Muscle layer of duodenum (tissue), 2 donors: ENCODE results near the gene STOML2.

Source experiments
- H3K27ac ChIP-seq: one replicate; pipeline ENCODE4 v1.7.0; 2013; ENCODE audit warnings: mild to moderate bottlenecking, low read length
- H3K27me3 ChIP-seq: one replicate; pipeline ENCODE4 v1.7.0; 2013; ENCODE audit warnings: low read depth, mild to moderate bottlenecking, control low read depth, low read length
- H3K36me3 ChIP-seq, 2 donors: one replicate each; pipeline ENCODE4 v1.7.0; 2013; ENCODE audit warnings: low read length in 2 of 2, control low read depth in 1 of 2, mild to moderate bottlenecking in 1 of 2; ENCODE audit not compliant: insufficient read depth in 2 of 2, control insufficient read depth in 1 of 2
- H3K4me1 ChIP-seq, 2 donors: one replicate each; pipeline ENCODE4 v1.7.0; 2013; ENCODE audit warnings: low read length in 2 of 2, mild to moderate bottlenecking in 2 of 2, control low read depth in 1 of 2, moderate library complexity in 1 of 2; ENCODE audit not compliant: insufficient read depth in 2 of 2, control insufficient read depth in 1 of 2
- H3K4me3 ChIP-seq, 2 donors: one replicate each; pipeline ENCODE4 v1.7.0; 2013; ENCODE audit warnings: low read length in 2 of 2, low read depth in 1 of 2, mild to moderate bottlenecking in 1 of 2
- H3K9me3 ChIP-seq, 2 donors: one replicate each; pipeline ENCODE4 v1.7.0; 2013; ENCODE audit warnings: low read length in 2 of 2, control low read depth in 1 of 2, mild to moderate bottlenecking in 1 of 2; ENCODE audit not compliant: control insufficient read depth in 1 of 2
- donor health status: healthy.

Gene STOML2

DNA sequence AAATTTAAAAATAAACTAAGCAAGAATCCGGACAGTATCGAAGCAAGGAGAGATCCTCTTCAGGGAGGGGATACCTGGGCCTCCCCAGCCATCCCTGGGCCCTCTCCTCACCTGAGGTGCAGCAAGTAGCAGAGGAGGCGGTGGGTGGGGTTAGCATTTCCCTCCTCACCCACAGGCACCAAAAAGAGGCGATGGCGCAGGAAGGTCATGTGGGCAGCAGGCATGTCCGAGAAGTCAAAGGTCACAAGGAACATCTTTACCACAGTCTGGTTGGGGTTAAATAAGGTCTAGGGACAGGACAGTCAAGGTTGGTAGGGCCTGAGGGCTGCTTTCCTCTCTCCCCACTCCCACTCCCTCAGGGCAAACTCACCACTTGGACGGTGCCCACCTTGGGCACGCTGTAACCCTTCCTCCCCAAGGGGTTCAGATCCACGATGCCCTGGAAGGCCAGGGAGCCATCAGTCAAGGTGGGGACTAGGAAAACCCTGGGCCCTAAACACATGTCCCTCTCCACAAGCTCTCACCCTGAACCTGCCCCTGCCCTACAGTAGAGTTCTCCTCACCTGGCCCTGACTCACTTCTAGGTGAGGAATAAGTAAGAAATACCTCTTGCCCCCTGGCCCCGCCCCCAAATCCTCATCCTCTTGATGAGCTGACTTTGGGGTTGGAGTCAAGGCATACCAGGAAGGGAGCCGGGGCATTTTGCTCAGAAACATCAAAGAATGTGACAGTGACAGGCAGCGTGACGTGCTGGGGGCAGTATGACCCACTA lies 2.8 kb upstream of the STOML2 start:
- Histone ChIP-seq H3K27me3 (no peaks in the 10 kb centered on the region), H3K27ac (no peak overlapping the region), H3K4me1 (peaks cover 16 to 34% of the 10 kb centered on the region in 2 donors), H3K9me3 (no peaks in the 10 kb centered on the region), H3K36me3 (peaks cover 25 to 52% of the 10 kb centered on the region in 2 donors), H3K4me3 (no peak overlapping the region)

DNA sequence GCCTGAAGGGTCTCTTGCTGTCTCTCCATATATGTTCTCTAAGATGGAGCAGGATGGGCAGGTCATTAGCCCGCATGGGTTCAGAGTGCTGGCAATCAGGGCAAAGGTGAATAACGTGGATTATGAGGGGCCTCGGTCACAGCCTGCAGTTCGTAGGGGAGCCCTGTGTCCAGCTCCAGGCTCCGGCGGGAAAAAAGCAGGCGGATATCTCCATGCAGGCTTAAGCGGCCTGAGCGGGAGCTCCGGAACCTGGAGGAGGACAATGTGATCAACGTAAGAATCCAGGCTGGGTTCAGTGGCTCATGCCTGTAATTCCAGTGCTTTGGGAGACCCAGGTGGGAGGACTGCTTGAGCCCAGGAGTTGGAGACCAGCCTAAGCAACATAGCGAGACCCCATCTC lies 2.2 kb upstream of the STOML2 start:
- Histone ChIP-seq H3K4me3 (no peak overlapping the region), H3K4me1 (peaks cover 14 to 28% of the 10 kb centered on the region in 2 donors), H3K9me3 (no peaks in the 10 kb centered on the region), H3K36me3 (peaks cover 31 to 58% of the 10 kb centered on the region in 2 donors), H3K27ac (no peak overlapping the region), H3K27me3 (no peaks in the 10 kb centered on the region)

DNA sequence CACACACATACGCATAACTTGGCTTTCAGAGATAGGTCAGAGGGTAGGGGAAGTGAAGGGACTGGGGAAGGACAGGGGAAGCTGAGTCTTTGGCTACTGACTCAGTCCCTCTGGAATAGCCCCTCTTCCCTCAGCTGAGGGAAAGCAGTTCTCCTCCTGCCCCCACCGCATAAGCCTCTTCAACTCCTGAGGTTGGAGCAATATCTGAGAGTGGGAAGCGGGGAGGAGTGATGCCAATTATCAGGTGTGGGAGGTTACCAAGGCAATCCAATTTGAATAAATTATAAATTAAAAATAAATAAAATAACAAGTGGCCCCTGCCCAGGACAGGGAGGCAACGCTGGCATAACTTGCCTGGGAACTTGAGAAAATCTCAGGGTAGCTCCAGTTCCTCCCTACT lies 1.7 kb upstream of the STOML2 start:
- no peak overlapping the region for H3K27ac ChIP-seq
- no peak overlapping the region for H3K4me3 ChIP-seq
- H3K27me3 ChIP-seq = no peaks in the 10 kb centered on the region
- H3K4me1 ChIP-seq = peaks cover 14 to 22% of the 10 kb centered on the region in 2 donors
- no peaks in the 10 kb centered on the region for H3K9me3 ChIP-seq
- H3K36me3 ChIP-seq = peaks cover 36 to 63% of the 10 kb centered on the region in 2 donors

DNA sequence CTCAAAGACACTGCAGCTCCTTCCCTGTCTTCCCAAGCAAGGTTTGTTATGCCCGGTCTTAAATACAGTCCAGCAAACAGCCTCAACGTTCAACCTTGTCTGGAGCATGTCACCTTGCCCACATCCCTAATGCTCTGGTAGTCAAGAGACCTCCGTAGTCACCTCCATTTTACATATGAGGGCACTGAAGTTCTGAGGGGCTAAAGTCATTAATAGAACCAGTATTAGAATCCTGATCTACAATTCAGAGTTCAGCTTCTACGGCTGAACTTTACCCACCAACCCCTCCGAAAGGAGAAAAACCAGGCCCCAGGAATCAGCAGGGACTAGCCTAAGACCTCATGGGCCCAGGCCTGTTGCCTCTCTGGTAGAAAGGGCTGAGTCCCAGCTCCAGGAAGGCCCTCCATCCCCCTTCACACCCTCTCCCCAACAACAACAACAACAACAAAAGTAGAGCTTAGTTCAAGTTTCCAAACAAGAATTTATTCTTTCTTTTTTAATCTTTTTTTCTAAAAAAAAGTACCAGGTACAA lies 795 bp upstream of the STOML2 start:
- Histone ChIP-seq H3K4me1 (peaks cover 14 to 22% of the 10 kb centered on the region in 2 donors), H3K4me3 (peak overlapping the region; percentile 83 to 91), H3K27ac (peak overlapping the region; percentile 94), H3K9me3 (no peaks in the 10 kb centered on the region), H3K27me3 (no peaks in the 10 kb centered on the region), H3K36me3 (peaks cover 39 to 66% of the 10 kb centered on the region in 2 donors)

DNA sequence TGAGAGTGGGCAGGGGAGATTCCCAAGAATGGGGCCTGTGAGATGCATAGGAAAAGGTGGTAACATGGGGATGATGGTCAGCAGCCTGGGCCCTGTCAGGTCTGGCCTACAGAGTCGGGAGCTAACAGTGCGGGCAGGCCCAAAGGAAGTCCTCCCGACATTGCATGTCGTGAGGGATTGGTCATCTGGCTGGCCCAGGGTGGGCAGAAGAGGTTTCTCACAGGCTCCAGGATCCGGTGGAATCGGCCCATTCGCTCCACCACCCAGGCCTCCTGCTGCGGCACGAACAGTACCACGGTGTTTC lies 514 bp downstream of the STOML2 start:
- no peaks in the 10 kb centered on the region for H3K27me3 ChIP-seq
- H3K4me3 ChIP-seq = peak overlapping the region; percentile 83 to 91
- no peaks in the 10 kb centered on the region for H3K9me3 ChIP-seq
- peaks cover 39 to 53% of the 10 kb centered on the region in 2 donors for H3K36me3 ChIP-seq
- H3K4me1 ChIP-seq = peaks cover 14 to 22% of the 10 kb centered on the region in 2 donors
- peak overlapping the region; percentile 94 for H3K27ac ChIP-seq

DNA sequence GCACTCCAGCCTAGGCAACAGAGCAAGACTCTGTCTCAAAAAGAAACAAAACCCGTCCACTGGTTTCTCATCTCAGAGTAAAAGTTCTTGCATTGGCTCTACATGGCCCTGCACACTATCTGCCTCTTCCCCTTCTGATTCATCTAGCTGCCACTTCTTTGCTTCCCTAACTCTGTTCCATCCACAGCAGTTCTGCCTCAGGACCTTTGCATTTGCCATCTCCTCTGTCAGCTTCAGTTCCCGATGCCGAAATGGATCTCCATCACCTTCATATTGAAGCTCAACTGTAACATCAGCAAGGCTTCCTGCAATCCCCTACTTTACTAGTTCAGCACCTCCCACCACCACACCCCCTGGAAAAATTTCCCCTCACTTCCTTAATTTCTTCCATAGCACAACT lies 5.4 kb downstream of the STOML2 start:
- Histone ChIP-seq H3K27me3 (no peaks in the 10 kb centered on the region), H3K27ac (no peak overlapping the region), H3K9me3 (no peaks in the 10 kb centered on the region), H3K4me3 (no peak overlapping the region), H3K36me3 (peaks cover 20 to 40% of the 10 kb centered on the region in 2 donors), H3K4me1 (peaks cover 9 to 26% of the 10 kb centered on the region in 2 donors)

DNA sequence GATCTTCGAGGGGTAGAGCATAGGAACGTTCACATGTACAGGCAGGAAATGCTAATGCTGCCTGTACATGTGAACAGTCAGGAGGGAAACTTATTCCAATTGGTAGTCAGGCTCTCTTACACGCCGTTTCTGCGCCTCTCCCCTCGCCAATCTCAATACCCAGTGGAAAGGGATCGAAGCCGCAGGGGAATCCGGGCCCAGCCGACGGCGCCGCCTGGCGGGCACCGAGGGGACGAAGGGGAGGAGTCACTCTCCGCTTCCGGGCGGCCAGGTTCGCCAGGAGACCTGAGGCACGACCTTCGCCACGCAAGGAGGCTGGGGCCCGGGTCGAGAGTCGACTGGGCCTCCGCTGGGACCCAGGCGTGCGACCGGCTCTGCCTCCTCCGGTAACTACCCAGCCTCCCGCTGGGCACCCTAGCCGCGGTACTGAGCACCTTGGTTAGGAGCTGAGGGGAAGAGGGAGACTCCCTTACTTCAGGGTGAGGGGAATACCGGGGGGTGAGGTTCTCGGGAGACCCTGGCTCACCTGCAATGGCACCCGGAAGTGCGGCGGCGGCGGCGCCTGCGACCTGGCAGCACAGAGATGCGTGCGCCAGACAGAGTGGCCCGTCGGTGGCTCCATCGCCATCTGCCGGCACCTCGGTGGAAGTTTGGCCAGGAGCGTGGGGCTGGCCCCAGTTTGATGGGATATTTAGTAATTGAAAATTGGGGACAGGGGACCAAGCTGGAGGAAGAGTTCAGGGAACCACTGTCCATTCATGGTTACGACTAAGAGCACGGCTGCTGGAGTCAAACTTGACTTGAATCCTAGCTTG lies 6.7 kb downstream of the STOML2 start, which contains the start of gene PIGO:
Gene PIGO (minus strand): TSS at position 557 of the 815 bp plus-strand sequence. CDS start 1,026 bp downstream, outside the sequence.
- Histone ChIP-seq H3K27ac (peak within 1 kb of the TSS; percentile 93), H3K36me3 (peaks cover 28 to 50% of the 10 kb centered on the region in 2 donors), H3K4me1 (peaks cover 0 to 12% of the 10 kb centered on the region in 2 donors), H3K4me3 (peak within 1 kb of the TSS; percentile 84), H3K27me3 (no peaks in the 10 kb centered on the region), H3K9me3 (no peaks in the 10 kb centered on the region)

DNA sequence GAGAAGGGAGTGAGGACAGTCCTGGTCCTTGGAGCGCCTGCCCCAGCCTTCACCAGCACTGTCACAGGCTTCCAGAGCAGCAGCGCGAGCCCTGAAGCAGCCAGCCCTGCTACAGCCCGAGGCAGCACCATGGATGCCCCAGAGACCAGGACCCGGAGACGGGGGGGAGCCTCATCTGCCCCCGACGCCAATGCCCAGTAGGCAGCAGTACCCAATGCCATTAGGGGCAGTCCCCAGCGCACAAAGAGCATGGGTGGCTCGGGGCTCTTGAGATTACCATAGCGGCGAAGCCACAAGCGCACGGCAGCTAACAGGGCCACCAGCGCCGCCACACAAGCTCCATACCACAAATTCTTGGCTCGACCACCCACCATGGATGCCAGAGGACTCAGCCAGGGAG lies 11.4 kb downstream of the STOML2 start:
- Histone ChIP-seq H3K4me1 (peaks cover 0 to 10% of the 10 kb centered on the region in 2 donors), H3K36me3 (peaks cover 37 to 74% of the 10 kb centered on the region in 2 donors), H3K27me3 (no peaks in the 10 kb centered on the region), H3K27ac (no peak overlapping the region), H3K4me3 (no peak overlapping the region), H3K9me3 (no peaks in the 10 kb centered on the region)

DNA sequence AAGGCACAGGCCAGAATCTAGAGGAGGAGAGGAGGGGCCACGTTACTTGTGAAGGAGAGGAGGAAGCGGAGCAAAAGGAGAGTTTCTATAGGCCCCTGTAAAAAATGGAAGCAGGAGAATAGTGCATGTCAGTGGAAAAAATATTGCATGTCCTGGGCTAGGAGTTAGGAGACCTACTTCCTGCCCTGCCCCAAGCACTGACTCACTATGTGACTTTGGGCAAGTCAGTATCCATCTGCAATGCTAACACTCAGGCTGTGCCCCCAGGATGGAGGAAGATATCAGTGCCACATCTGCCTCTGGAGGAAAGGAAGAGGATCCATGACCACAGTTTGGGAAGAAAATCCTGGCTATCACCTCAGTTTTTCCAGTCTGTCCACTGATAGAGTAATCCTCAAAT lies 13.5 kb downstream of the STOML2 start:
- Histone ChIP-seq H3K27ac (no peak overlapping the region), H3K4me1 (no peaks in the 10 kb centered on the region), H3K4me3 (no peak overlapping the region), H3K27me3 (no peaks in the 10 kb centered on the region), H3K9me3 (no peaks in the 10 kb centered on the region), H3K36me3 (peaks cover 37 to 75% of the 10 kb centered on the region in 2 donors)

DNA sequence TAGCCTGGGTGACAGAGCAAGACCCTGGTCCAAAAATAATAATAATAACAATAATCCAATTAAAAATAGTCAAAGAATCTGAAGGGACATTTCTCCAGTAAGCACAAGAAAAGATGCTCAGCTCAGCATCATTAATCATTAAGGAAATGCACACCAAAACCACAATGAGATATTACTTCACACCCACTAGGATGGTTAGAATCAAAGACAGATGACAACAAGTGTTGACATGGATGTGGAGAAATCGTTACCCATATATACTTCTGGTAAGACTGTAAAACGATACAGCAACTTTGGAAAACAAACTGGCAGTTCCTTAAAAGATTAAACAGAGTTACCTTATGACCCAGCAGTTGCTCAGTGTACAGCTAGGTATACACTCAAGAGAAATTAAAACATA lies 17.9 kb downstream of the STOML2 start:
- H3K4me1 ChIP-seq = peaks cover 0 to 3% of the 10 kb centered on the region in 2 donors
- H3K9me3 ChIP-seq = no peaks in the 10 kb centered on the region
- H3K27me3 ChIP-seq = no peaks in the 10 kb centered on the region
- H3K4me3 ChIP-seq = no peak overlapping the region
- peaks cover 14 to 34% of the 10 kb centered on the region in 2 donors for H3K36me3 ChIP-seq
- no peak overlapping the region for H3K27ac ChIP-seq
